GM23248 (cell line): ENCODE results near the gene RNASE7.

Experiments used
- EZH2 ChIP-seq: fragments of 200-600 bp; sonication (generic); IDR thresholded peaks from 2 replicates; pipeline ENCODE4 v1.6.1; 2018; ENCODE audit warnings: antibody characterized with exemption, mild to moderate bottlenecking; ENCODE audit not compliant: insufficient read depth, poor library complexity, severe bottlenecking
- EZH2phosphoT487 ChIP-seq: fragments of 200-600 bp; sonication (generic); IDR thresholded peaks from 2 replicates; pipeline ENCODE4 v1.6.1; 2018; ENCODE audit warnings: antibody characterized with exemption, moderate library complexity, mild to moderate bottlenecking, low read depth; ENCODE audit not compliant: insufficient read depth

DNA sequence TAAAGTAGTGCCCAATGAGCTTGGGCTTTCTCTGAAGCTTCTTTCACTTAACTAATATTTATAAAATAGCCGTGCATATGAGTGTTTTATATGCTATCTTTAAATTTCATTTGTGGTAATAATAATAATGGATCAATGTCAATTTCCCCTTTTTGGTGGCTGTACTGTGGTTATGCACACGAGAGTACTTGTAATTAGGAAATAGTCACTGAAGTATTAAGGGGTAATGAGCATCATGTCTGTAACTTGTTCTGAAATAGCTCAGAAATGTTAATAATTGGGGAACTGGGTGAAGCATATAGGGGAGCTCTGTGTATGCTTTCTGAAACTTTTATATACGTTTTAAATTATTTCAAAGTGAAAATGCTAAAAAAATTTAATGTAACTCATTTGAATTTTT, 8.4 kb downstream of the RNASE7 start:
- TF ChIP-seq EZH2 (no peak), EZH2phosphoT487 (no peak)
